GM12878 (cell line): ENCODE data around the gene SPIRE2. TPM values are rescaled to one million over a fixed set of nuclear protein-coding genes. Genes with fewer than 3 reads are reported as not detected.

Source experiments
- ATAC-seq: fragments of 200-7000 bp; cut with Tn5 transposase; 3 replicates; pipeline ENCODE4 v1.9.1; 2020; ENCODE audit warnings: mild to moderate bottlenecking, moderate library complexity
- BruUV-seq: library from RNA; stranded (reverse); fragments of 400-500 nt; replicated peaks from 2 replicates; lab custom pipeline; 2021; lab: Mats Ljungman, UMichigan
- CTCF ChIA-PET: fragments of 300-600 bp; sonication (Branson Sonifier 250); formaldehyde crosslinking; extraction: SDS; loops from one replicate; lab custom pipeline; 2021; ENCODE audit warnings: inconsistent platforms; lab: Yijun Ruan, JAX
- POLR2A ChIA-PET: fragments of 350-600 bp; formaldehyde crosslinking; extraction: SDS; loops from one replicate; lab custom pipeline; 2021; ENCODE audit warnings: inconsistent platforms; lab: Charles Lee
- RAD21 ChIA-PET: fragments of 300-600 bp; sonication (Branson Sonifier 250); formaldehyde crosslinking; loops from one replicate; lab custom pipeline; 2023; ENCODE audit warnings: antibody characterized with exemption; ENCODE audit not compliant: unreplicated experiment; lab: Charles Lee
- SMC1A ChIA-PET: fragments of 300-600 bp; sonication (Branson Sonifier 250); formaldehyde crosslinking; loops from one replicate; lab custom pipeline; 2023; ENCODE audit not compliant: unreplicated experiment, uncharacterized antibody; lab: Charles Lee
- DNase-seq: peaks from one replicate; pipeline ENCODE4 v3.0.0-alpha.2; 2011; ENCODE audit warnings: low read depth, low spot score
- FAIRE-seq: peaks from 3 replicates; lab custom pipeline; 2011; peaks lifted over from hg19 to GRCh38; lab: Jason Lieb, UNC
- H2AFZ ChIP-seq: 2 replicates; pipeline ENCODE4 v1.6.0; 2011; ENCODE audit warnings: low read depth, low read length, control low read depth; ENCODE audit not compliant: control insufficient read depth
- H3K27ac ChIP-seq: 2 replicates; pipeline ENCODE4 v1.5.1; 2011; ENCODE audit warnings: control low read depth; ENCODE audit not compliant: control insufficient read depth, insufficient read depth
- H3K27me3 ChIP-seq, 2 experiments: replicated peaks in 1 of 2; 2 replicates each; pipeline versions ENCODE4 v1.6.0 to v1.6.1; 2011; ENCODE audit warnings: low read length in 1 of 2; ENCODE audit not compliant: control insufficient read depth in 2 of 2, insufficient read depth in 2 of 2
- H3K36me3 ChIP-seq, 2 experiments: 2 replicates each; pipeline ENCODE4 v1.5.1; 2011; ENCODE audit warnings: low read length in 1 of 2; ENCODE audit not compliant: control insufficient read depth in 2 of 2, insufficient read depth in 2 of 2
- H3K4me1 ChIP-seq: 2 replicates; pipeline ENCODE4 v1.6.1; 2011; ENCODE audit warnings: mild to moderate bottlenecking, low read length, moderate library complexity, mixed read lengths; ENCODE audit not compliant: control insufficient read depth, insufficient read depth
- H3K4me2 ChIP-seq: 2 replicates; pipeline ENCODE4 v1.6.0; 2011; ENCODE audit warnings: control low read depth; ENCODE audit not compliant: control insufficient read depth, insufficient read depth
- H3K4me3 ChIP-seq: fragments of 200-600 bp; sonication (generic); 2 replicates; pipeline ENCODE4 v1.5.1; 2016
- H3K79me2 ChIP-seq: 2 replicates; pipeline ENCODE4 v1.6.0; 2011; ENCODE audit warnings: low read length; ENCODE audit not compliant: control insufficient read depth, insufficient read depth
- H3K9ac ChIP-seq: 2 replicates; pipeline ENCODE4 v1.8.0; 2011; ENCODE audit warnings: low read length, control low read depth, mixed read lengths; ENCODE audit not compliant: control insufficient read depth, insufficient read depth
- H3K9me3 ChIP-seq: replicated peaks from 3 replicates; pipeline ENCODE4 v1.5.1; 2011; ENCODE audit warnings: mild to moderate bottlenecking, low read length; ENCODE audit not compliant: control insufficient read depth, insufficient read depth
- H4K20me1 ChIP-seq: 2 replicates; pipeline ENCODE4 v1.6.0; 2011; ENCODE audit not compliant: control insufficient read depth, insufficient read depth
- BCL3 ChIP-seq: IDR thresholded peaks from 2 replicates; pipeline ENCODE4 v1.6.1; 2011; ENCODE audit warnings: borderline replicate concordance, low read depth, mild to moderate bottlenecking, moderate library complexity, low read length; ENCODE audit not compliant: insufficient read depth, poor library complexity, severe bottlenecking
- POLR2A ChIP-seq: IDR thresholded peaks from 2 replicates; pipeline ENCODE4 v1.6.1; 2011; ENCODE audit warnings: low read depth, mild to moderate bottlenecking, low read length
- ZNF687 ChIP-seq: fragments of 450-650 bp; IDR thresholded peaks from 2 replicates; pipeline ENCODE4 v1.6.1; 2017; ENCODE audit warnings: mild to moderate bottlenecking, moderate library complexity
- WGBS: methylation state at CpG from one replicate; pipeline ENCODE4 v1.1.6; 2016; ENCODE audit warnings: low lambda C conversion rate; ENCODE audit not compliant: insufficient replicate concordance, insufficient coverage; ENCODE audit errors: missing lambda C conversion rate; 5-methylcytosine and 5-hydroxymethylcytosine counted together
- in situ Hi-C: fragments of 300-500 bp; cut with MboI; formaldehyde crosslinking; loops from 9 replicates; pipeline ENCODE4 v1.14.3; 2018; ENCODE audit warnings: mixed read lengths
- intact Hi-C: fragments of 100-400 bp; cut with micrococcal nuclease; formaldehyde crosslinking; loops from one replicate; pipeline ENCODE4 v1.14.2; 2022; ENCODE audit not compliant: unreplicated experiment
- polyA plus RNA-seq, 11 experiments: library from polyadenylated mRNA; depleted of rRNA in 4 of 11; unstranded in 6 of 11; stranded (reverse) in 5 of 11; fragments of >200 nt; fragmentation: Nextera tagmentation in 4 of 11; fragmentation: Illumina TruSeq in 1 of 11; extraction: Ambion mirVana in 4 of 11; extraction: Trizol in 1 of 11; gene quantifications; 1 replicate in 1 of 11; 2 replicates in 10 of 11; pipeline versions ENCODE4 v1.2.1 to v1.2.3, GENCODE V29; 2011 to 2016; ENCODE audit warnings: inconsistent platforms in 2 of 11, missing spikeins in 2 of 11, low read depth in 1 of 11
- total RNA-seq, 4 experiments: library from RNA; depleted of rRNA in 3 of 4; stranded (reverse); fragments of >200 nt in 3 of 4; fragmentation: Illumina TruSeq in 1 of 4; extraction: Trizol in 1 of 4; gene quantifications; 2 replicates each; pipeline versions ENCODE4 v1.2.1 to v1.2.3, GENCODE V29; 2013 to 2021

SPIRE2 gene
- total and polyA plus RNA-seq, 10 of the 15 experiments (the other 5 are each of a cell fraction or from before 2014, with no cell fraction given) = 0.03 to 0.64 (median 0.27) TPM; not detected in 1

- ChIA-PET RAD21 (no interaction called here), POLR2A (no interaction called here)
- Histone ChIP-seq H3K4me3 (no peak overlapping the region), H3K9me3 (no peaks in the 10 kb centered on the region), H2AFZ (no peak overlapping the region), H4K20me1 (no peaks in the 10 kb centered on the region)
- TF ChIP-seq ZNF687 (no peak), BCL3 (no peak), POLR2A (peak; percentile 35; the same call in 1 of the 2 replicates)
- TF ChIP-seq, all 136 proteins: peak for 1
- Histone ChIP-seq H3K4me2 (no peak overlapping the region), H3K36me3 (peaks cover 34 to 51% of the 10 kb centered on the region in 2 experiments; a peak in 3 of 4 replicates), H3K79me2 (no peaks in the 10 kb centered on the region), H3K27me3 (no peaks in the 10 kb centered on the region), H3K27ac (no peak overlapping the region), H3K9ac (no peak overlapping the region), H3K4me1 (no peaks in the 10 kb centered on the region)
- ATAC-seq (no peak), DNase-seq (no peak), FAIRE-seq (no peak)
- no TSS peak for BruUV-seq
- ChIA-PET CTCF (interaction anchor here (0.9 kb wide), 1 partner anchor 16 kb away, joined by 3 read pairs; no protein-coding TSS in a partner anchor), SMC1A (interaction anchor here (1.0 kb wide), 1 partner anchor 33 kb away, joined by 3 read pairs; no protein-coding TSS in a partner anchor)
- in situ Hi-C loops = no loop called here
- intact Hi-C loops = no loop called here
- WGBS = 96% methylated on average over 34 of the region's 45 CpGs
Observed at GRCh38 chr16:89893642-89894548, 65.6 kb downstream of the SPIRE2 start.
